ENCODE results near the gene SRMS.

SRMS gene

DNA sequence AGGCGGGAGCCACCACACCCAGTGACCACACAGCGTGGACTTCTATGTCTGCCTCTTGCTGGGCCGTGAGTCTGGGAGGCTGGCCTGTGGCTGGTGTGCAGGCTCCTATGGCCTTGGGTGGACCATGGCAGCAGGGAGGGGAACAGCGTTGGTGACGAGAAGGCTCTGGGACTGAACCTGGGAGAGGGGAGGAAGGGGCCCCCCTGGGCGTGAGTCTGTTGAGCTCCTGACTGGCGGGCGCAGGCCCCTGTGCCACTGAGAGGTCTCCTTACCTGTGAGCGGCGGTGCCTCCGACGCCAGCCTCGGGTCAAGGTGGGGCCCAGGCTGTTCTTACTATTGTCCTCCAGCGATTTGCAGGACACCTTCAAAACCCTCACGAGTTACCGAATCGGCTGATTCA, 39.2 kb upstream of the SRMS start:
- H3K27me3 Mint-ChIP-seq (ENCODE audit: low read depth): peaks cover 14% of the 10 kb centered on the region
- no peak overlapping the region for H3K4me3 Mint-ChIP-seq
- no peak overlapping the region for H3K27ac Mint-ChIP-seq
- H3K36me3 Mint-ChIP-seq (ENCODE audit: low read depth): peaks cover 18% of the 10 kb centered on the region
- H3K4me1 Mint-ChIP-seq (ENCODE audit: low read depth): no peaks in the 10 kb centered on the region
- no peaks in the 10 kb centered on the region for H3K9me3 Mint-ChIP-seq

DNA sequence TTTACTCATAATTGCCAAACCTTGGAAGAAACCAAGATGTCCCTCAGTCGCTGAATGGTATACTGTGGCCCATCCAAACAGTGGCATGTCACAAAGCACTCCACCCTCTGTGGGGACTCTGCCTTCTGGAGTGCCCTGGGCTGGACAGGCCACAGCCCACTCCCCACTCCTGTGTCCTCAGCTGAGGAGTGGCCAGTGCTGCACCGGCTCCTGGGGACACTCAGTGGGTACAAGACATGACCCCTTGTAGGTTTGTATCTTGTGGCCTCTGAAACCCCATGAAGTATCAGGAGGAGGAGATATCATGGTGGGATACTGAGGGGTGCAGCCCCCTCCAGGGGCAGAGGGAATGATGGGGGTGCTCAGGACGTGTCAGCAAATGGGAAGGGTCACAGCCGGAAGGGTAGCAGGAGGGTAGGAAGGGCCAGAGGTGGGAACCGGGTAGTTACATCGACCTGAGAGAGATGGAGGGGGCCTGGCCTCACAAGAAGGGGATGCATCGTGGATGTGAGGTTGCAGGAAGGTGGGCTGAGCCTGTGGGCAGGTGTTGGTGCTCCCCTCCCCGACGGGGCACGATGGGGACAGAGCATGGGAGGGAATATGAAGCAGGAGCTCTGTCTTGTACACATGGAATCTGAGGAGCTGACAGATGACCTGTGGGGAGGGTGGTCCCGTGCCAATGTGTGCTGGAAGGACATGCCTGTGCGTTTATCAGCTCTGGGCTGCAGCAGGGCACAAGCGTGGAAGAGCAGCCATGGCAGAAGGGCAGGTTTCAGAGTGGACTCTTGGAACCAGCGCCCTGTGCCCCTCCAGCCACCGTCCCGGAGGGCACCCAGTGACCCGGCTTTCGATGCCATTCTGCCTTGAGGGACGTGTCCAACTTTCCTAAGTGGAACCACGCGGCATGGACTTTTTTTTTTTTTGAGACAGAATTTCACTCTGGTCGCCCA, 38.3 kb upstream of the SRMS start:
- Mint-ChIP-seq H3K27ac (no peak overlapping the region), H3K36me3 (ENCODE audit: low read depth) (peaks cover 15% of the 10 kb centered on the region), H3K4me1 (ENCODE audit: low read depth) (no peaks in the 10 kb centered on the region)

DNA sequence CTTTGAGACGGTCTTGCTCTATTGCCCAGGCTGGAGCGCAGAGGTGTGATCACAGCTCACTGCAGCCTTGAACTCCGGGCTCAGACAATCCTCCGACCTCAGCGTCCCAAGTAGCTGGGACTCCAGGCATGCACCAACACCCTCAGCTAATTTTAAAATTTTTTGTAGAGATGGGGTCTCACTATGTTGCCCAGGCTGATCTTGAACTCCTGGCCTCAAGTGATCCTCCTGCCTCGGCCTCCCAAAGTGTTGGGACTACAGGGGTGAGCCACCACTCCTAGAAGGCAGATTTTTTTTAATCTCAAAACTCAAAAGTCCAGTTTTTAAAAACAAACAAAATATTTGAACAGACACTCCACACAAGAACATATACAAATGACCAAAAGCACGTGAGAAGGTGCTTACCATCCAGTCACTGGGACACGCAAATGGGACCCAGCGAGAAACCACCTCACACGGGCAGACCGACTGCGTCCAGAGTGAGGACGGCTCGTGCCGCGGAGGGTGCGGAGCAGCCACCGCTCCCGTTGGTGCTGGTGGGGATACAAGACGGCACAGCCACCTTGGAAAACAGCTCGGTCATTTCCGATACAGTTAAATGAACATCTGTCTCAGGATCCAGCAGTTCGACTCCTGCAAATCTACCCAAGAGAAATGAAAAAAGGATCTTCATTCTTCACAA, 35.0 kb upstream of the SRMS start:
- Mint-ChIP-seq H3K9me3 (no peaks in the 10 kb centered on the region), H3K4me3 (no peak overlapping the region), H3K36me3 (ENCODE audit: low read depth) (no peaks in the 10 kb centered on the region), H3K27me3 (ENCODE audit: low read depth) (peaks cover 33% of the 10 kb centered on the region), H3K27ac (no peak overlapping the region), H3K4me1 (ENCODE audit: low read depth) (peaks cover 4% of the 10 kb centered on the region)

More for the DNA sequence above, 38.3 kb upstream of the SRMS start:
- Mint-ChIP-seq H3K9me3 (no peaks in the 10 kb centered on the region), H3K27me3 (ENCODE audit: low read depth) (peaks cover 15% of the 10 kb centered on the region), H3K4me3 (no peak overlapping the region)

DNA sequence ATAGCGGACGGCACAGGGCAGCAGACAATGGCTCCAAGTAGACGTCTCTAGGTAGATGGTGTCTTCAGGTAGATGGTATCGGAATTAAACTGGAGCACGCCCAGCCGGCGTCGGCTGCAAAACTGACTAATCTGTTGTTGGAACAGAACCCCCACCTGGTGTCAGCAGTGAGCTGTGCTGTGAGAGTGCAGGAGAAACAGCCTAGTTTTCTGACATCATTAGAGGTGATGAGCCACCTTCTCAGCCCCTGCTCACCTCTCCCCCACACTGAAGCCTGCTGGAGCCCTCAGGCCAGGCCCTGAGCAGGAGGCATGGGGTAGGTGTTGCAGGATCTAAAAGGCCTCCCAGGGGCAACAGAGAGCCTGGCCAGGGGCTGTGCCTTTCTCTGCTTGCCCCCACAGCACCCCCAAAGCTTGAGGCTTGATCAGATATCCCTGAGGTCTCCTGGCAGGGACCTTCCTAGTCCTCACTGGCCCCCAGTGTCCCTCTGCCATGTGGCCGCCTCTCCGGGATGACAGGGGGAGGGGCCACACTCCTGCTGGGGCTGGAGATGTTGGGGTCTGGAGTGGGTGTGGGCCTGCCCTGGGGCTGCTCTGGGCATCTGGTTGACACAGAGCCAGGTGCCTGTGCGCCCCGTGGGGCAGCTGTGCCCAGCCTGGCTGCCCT, 33.4 kb upstream of the SRMS start:
- peaks cover 42% of the 10 kb centered on the region for H3K27me3 Mint-ChIP-seq (ENCODE audit: low read depth)
- H3K9me3 Mint-ChIP-seq: no peaks in the 10 kb centered on the region
- H3K27ac Mint-ChIP-seq: no peak overlapping the region
- peaks cover 5% of the 10 kb centered on the region for H3K4me1 Mint-ChIP-seq (ENCODE audit: low read depth)
- H3K4me3 Mint-ChIP-seq: no peak overlapping the region
- no peaks in the 10 kb centered on the region for H3K36me3 Mint-ChIP-seq (ENCODE audit: low read depth)

DNA sequence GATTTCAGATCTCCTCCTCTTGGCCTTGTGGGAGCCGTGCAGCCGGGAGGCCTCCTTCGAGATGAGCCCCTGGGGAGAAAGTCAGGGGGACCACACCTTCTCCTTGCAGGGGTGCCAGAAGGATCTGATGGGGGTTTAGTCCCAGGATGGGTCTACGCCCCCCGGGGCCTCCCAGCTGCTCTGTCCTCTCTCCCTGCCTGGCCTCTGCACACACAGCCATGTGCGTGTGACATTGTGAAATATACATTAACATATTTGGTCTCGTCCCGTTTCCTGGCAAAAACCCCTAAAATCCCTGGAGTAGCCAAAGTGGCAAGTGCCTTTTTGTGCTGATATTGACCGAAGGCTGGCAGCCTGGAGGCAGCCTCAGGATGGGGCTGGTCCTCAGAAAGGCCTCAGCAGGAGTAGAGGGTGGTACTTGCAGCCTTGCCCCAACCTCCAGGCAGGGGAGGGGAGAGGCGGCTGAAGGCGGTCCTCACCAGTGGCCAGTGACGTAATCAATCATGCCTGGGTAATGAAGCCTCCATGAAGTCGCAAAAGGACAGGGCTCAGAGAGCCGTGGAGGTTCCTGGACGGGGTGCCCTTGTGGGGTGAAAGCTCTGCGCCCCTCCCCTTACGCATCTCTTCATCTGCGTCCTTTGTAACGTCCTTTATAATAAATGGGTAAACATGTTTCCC, 31.6 kb upstream of the SRMS start:
- H3K36me3 Mint-ChIP-seq (ENCODE audit: low read depth): no peaks in the 10 kb centered on the region
- H3K27me3 Mint-ChIP-seq (ENCODE audit: low read depth): peaks cover 46% of the 10 kb centered on the region
- H3K27ac Mint-ChIP-seq: no peak overlapping the region
- no peak overlapping the region for H3K4me3 Mint-ChIP-seq
- peaks cover 5% of the 10 kb centered on the region for H3K4me1 Mint-ChIP-seq (ENCODE audit: low read depth)
- no peaks in the 10 kb centered on the region for H3K9me3 Mint-ChIP-seq

DNA sequence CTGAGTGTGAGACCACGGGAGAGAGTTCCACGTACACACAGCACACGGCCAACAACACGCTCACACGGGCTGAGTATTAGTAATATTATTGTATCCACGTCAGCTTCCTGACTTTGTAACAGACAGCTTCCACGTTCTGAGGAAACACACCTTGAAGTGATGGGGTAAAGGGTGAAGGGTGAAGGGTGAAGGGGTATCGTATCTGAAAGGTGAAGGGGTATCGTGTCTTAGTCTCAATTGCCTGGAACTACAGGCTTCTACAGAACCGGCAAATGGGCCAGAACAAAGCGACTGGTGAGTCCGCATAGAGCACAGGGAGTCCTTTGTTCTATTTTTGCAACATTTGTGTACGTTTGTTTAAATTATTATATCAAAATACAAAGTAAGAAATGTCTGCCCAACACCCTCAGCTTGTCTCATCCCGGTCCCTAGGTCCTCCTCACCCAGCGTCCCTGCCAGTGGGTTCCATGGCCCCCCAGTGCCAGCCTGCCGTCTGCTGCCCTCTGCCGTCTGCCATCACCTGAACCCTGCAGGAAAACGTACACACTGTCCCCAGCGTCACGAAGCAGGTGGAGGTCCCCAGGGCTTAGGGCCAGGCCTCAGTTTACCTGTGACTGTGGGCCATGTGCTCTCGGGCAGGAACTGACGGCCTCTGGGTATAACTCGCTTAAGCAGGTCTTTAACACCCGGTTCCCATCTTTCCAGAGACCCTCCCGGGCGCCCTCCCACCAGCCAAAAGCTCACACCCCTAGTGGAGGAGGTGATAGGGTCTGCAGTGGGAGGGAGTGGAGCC, 30.9 kb upstream of the SRMS start:
- no peak overlapping the region for H3K4me3 Mint-ChIP-seq
- no peaks in the 10 kb centered on the region for H3K9me3 Mint-ChIP-seq
- H3K4me1 Mint-ChIP-seq (ENCODE audit: low read depth): peaks cover 7% of the 10 kb centered on the region
- H3K36me3 Mint-ChIP-seq (ENCODE audit: low read depth): no peaks in the 10 kb centered on the region
- peaks cover 41% of the 10 kb centered on the region for H3K27me3 Mint-ChIP-seq (ENCODE audit: low read depth)
- no peak overlapping the region for H3K27ac Mint-ChIP-seq

DNA sequence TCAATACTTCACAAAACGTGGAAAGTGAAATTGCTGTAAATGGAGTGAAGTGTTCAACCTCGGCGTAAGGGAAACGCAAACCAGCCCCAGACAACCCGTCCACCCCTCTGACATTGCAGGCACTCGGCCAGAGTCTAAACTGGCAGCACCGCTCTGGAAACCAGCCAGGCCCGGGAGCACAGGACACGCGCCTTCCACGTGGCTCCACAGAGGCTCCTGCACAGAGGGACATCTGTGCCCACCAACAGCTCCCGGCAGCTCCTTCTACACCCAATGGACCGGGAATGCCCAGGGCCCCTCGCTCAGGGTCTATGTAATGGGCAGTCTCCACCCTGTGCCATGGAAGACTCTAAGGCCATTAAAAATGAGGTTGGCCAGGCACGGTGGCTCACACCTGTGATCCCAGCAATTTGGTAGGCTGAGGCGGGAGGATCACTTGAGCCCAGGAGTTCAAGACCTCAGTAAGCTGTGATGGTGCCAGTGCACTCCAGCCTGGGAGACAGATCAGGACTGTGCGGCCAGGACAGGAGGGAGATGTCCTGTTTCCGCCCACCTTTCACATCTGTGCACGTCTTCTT, 29.9 kb upstream of the SRMS start:
- H3K36me3 Mint-ChIP-seq (ENCODE audit: low read depth): no peaks in the 10 kb centered on the region
- peaks cover 7% of the 10 kb centered on the region for H3K4me1 Mint-ChIP-seq (ENCODE audit: low read depth)
- H3K27ac Mint-ChIP-seq: no peak overlapping the region
- H3K4me3 Mint-ChIP-seq: no peak overlapping the region
- no peaks in the 10 kb centered on the region for H3K9me3 Mint-ChIP-seq
- H3K27me3 Mint-ChIP-seq (ENCODE audit: low read depth): peaks cover 33% of the 10 kb centered on the region

DNA sequence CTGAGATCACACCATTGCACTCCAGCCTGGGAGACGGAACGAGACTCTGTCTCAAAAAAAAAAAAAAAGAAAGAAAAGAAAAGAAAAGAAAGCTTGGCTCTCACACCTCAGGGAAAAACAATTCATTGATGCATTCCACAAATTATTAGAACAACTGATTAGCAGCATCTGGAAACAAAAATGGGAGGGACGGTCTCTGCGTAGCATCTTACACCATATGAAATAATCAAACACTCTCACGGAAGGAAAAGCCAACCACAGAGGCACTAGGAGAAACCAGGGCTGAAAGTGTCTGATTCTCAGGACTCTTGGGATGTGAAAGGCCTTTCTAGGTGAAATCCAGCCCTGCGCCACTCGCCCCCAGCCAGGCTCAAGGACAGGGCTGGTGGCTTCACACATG, 28.8 kb upstream of the SRMS start:
- Mint-ChIP-seq H3K27me3 (ENCODE audit: low read depth) (peaks cover 32% of the 10 kb centered on the region), H3K36me3 (ENCODE audit: low read depth) (no peaks in the 10 kb centered on the region), H3K27ac (peak overlapping the region; percentile 50), H3K9me3 (no peaks in the 10 kb centered on the region), H3K4me1 (ENCODE audit: low read depth) (peaks cover 7% of the 10 kb centered on the region), H3K4me3 (peak overlapping the region; percentile 60)

DNA sequence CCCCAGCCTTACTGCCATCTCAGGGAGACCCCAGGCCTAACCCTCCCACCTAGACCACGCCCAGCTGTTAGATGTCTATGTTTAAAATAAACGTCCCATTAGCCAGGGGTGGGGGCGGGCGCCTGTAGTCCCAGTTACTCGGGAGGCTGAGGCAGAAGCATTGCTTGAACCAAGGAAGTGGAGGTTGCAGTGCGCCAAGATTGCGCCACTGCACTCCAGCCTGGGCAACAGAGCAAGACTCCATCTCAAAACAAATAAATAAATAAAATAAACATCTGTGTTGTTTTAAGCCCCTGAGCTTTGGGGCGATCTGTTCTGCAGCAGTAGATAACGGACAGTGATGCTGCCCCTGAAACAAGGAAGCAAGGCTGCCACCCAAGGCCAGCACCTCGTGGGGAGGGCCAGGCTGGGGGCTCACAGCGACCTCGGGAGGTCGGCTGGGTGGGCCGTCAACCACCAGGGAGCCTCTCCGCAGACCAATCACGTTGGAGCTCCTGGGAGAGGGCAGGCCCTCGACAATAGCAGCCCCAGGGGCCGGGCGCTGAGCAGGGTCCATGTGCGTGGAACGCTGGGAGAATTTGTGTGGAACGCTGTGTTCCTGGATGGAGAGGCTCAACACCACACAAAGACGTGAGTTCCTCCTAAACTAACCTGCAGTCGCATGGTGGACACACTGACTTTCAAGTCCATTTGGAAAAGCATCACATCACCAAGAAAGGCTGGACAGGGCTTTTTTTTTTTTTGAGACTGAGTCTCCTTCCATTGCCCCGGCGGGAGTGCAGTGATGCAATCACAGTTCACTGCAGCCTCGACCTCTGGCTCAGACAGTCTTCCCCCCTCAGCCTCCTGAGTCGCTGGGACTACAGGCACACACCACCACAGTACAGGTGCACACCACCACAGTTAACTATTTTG, 27.5 kb upstream of the SRMS start:
- H3K9me3 Mint-ChIP-seq: no peaks in the 10 kb centered on the region

DNA sequence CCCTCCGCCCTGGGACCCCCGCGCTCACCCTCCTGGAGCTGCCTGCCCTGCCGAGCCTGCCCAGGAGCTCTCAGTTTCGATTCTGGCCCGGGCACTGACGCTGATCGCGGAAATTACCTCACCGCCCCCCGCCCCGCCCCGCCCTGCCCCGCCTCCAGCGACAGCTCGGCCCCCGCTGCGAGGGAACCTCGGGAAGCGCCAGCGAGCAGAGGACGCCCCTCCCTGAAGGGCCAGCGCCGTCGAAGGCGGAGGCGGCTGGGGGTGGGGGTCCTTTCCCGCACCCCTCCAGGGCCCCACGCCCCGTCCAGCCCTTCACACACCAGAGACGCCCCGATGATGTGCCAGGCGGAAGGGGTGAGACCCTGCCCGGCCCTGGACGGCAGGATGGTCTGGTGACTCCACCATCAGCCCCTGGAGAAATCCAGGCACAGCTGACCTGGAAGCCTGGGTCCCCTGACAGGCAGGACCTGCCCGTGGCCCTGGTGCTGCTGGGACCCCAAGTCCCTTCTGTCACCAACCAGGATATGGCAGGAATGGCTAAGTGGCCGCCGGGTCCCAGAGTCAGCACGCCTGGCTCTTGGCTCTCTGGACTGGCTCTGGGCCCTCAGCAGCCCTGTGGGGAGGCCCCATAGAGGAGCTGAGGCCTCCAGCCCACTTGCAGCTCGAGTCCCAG, 26.7 kb upstream of the SRMS start, which contains the start of gene HELZ2:
HELZ2 (minus strand) TSS at position 84 of the 673 bp plus-strand sequence. CDS start 1,854 bp downstream, outside the sequence.
- Mint-ChIP-seq H3K36me3 (ENCODE audit: low read depth) (peaks cover 1% of the 10 kb centered on the region), H3K9me3 (no peaks in the 10 kb centered on the region), H3K4me3 (peak within 1 kb of the TSS; percentile 88), H3K27me3 (ENCODE audit: low read depth) (peaks cover 17% of the 10 kb centered on the region), H3K27ac (peak within 1 kb of the TSS; percentile 88), H3K4me1 (ENCODE audit: low read depth) (peaks cover 5% of the 10 kb centered on the region)

More for the DNA sequence above, 27.5 kb upstream of the SRMS start:
- no peak overlapping the region for H3K27ac Mint-ChIP-seq
- no peaks in the 10 kb centered on the region for H3K36me3 Mint-ChIP-seq (ENCODE audit: low read depth)
- peaks cover 3% of the 10 kb centered on the region for H3K4me1 Mint-ChIP-seq (ENCODE audit: low read depth)
- peaks cover 25% of the 10 kb centered on the region for H3K27me3 Mint-ChIP-seq (ENCODE audit: low read depth)
- H3K4me3 Mint-ChIP-seq: peak overlapping the region; percentile 53

DNA sequence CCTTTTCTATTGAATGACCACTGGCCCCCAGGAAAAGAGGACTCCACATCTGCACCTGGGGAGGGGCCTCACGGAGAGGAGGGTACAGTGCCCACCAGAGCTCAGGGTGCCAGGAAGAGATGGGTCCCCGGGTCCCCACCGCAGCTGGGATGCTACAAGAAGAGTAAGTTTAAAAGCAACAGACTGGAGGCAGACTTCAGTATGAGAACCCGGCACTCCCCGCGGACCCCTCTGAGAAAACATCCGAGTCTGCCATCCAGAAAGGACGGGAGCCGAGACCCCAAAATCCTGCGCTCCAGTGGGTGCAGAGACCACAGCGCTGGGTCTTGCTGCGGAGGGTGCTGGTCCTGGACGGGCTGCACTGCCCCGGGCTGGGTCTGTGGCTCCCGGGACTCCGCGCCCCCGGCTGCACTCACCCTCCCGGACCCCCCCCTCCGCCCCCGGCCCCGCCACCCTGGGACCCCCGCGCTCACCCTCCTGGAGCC, 26.1 kb upstream of the SRMS start:
- peak overlapping the region; percentile 88 for H3K27ac Mint-ChIP-seq

More for the DNA sequence above, 26.1 kb upstream of the SRMS start:
- peaks cover 13% of the 10 kb centered on the region for H3K27me3 Mint-ChIP-seq (ENCODE audit: low read depth)
- peak overlapping the region; percentile 88 for H3K4me3 Mint-ChIP-seq
- no peaks in the 10 kb centered on the region for H3K9me3 Mint-ChIP-seq
- H3K36me3 Mint-ChIP-seq (ENCODE audit: low read depth): peaks cover 5% of the 10 kb centered on the region
- peaks cover 10% of the 10 kb centered on the region for H3K4me1 Mint-ChIP-seq (ENCODE audit: low read depth)

Data from T-helper 1 cell treated with Interleukin-12 subunit alpha and Interleukin-12 subunit beta and Interleukin-4 antibody, amounts not matched to agents 30 μg/mL and 1 μg/mL, for 36 hours (primary cell).